Muscle of back (tissue), 11 donors: ENCODE measurements around the gene PPTC7. TPM values are rescaled to one million over a fixed set of nuclear protein-coding genes. Genes with fewer than 3 reads are reported as not detected.
"Not testable (repeated sequence)": the region's sequence is repeated elsewhere in the genome, so short reads cannot be mapped to it uniquely, and the experiment has no call there.

Experiments
- DNase-seq, 3 donors: peaks; one replicate each; pipeline versions ENCODE4 v3.0.0 to v3.0.0-alpha.2; 2013
- polyA plus RNA-seq, 10 donors: library from polyadenylated mRNA; unstranded; fragments of 120-200 nt; gene quantifications; one replicate each; pipeline ENCODE4 v1.2.1, GENCODE V29; 2013; ENCODE audit not compliant: insufficient read length in 10 of 10

The PPTC7 gene
- polyA plus RNA-seq, 10 donors, result 9.6 to 15.0 (median 12.1) TPM

- no peak for DNase-seq
These were observed 6.9 kb upstream of the PPTC7 start for GRCh38 chr12:110590059-110590458.

GRCh38 chr12:110587102-110587501 lies 4.0 kb upstream of the PPTC7 start:
- DNase-seq, result not testable (repeated sequence)

GRCh38 chr12:110585231-110585799 lies 2.2 kb upstream of the PPTC7 start:
- DNase-seq, result peak in 1 of 3 donors; percentile 35

- DNase-seq, result peak in 2 of 3 donors; percentile 68 to 87
These were observed 612 bp downstream of the PPTC7 start for GRCh38 chr12:110582276-110583136.

- peak in 1 of 3 donors; percentile 67 for DNase-seq
These were observed 1.2 kb downstream of the PPTC7 start for GRCh38 chr12:110581931-110582275.

- no peak for DNase-seq
These were observed 3.4 kb downstream of the PPTC7 start for GRCh38 chr12:110579535-110580253.

- no peak for DNase-seq
These were observed 4.2 kb downstream of the PPTC7 start for GRCh38 chr12:110578694-110579534.

GRCh38 chr12:110577864-110578693 lies 5.0 kb downstream of the PPTC7 start:
- DNase-seq, result peak in 1 of 3 donors; percentile 52

- no peak for DNase-seq
These were observed 6.6 kb downstream of the PPTC7 start for GRCh38 chr12:110576504-110576903.

- no peak for DNase-seq
These were observed 7.8 kb downstream of the PPTC7 start for GRCh38 chr12:110575326-110575725.

- not testable (repeated sequence) for DNase-seq
These were observed 8.3 kb downstream of the PPTC7 start for GRCh38 chr12:110574717-110575230.

GRCh38 chr12:110574044-110574443 lies 9.1 kb downstream of the PPTC7 start:
- DNase-seq, result no peak

- not testable (repeated sequence) for DNase-seq
These were observed 12.3 kb downstream of the PPTC7 start for GRCh38 chr12:110570798-110571197.

GRCh38 chr12:110569838-110570237 lies 13.3 kb downstream of the PPTC7 start:
- not testable (repeated sequence) for DNase-seq

- no peak for DNase-seq
These were observed 14.4 kb downstream of the PPTC7 start for GRCh38 chr12:110568752-110569151.

GRCh38 chr12:110566993-110567392 lies 16.1 kb downstream of the PPTC7 start:
- no peak for DNase-seq

GRCh38 chr12:110565894-110566871 lies 16.9 kb downstream of the PPTC7 start:
- no peak for DNase-seq

GRCh38 chr12:110564471-110564991 lies 18.6 kb downstream of the PPTC7 start:
- no peak for DNase-seq
